SKM-1 treated with dmso at 0.1 percent for 144 hours (cell line): ENCODE results near the gene RNF123.

ENCODE experiments used
- DNase-seq: peaks from one replicate; lab custom pipeline; 2025; ENCODE audit not compliant: unreplicated experiment; lab: John Stamatoyannopoulos, UW

RNF123 gene

DNA sequence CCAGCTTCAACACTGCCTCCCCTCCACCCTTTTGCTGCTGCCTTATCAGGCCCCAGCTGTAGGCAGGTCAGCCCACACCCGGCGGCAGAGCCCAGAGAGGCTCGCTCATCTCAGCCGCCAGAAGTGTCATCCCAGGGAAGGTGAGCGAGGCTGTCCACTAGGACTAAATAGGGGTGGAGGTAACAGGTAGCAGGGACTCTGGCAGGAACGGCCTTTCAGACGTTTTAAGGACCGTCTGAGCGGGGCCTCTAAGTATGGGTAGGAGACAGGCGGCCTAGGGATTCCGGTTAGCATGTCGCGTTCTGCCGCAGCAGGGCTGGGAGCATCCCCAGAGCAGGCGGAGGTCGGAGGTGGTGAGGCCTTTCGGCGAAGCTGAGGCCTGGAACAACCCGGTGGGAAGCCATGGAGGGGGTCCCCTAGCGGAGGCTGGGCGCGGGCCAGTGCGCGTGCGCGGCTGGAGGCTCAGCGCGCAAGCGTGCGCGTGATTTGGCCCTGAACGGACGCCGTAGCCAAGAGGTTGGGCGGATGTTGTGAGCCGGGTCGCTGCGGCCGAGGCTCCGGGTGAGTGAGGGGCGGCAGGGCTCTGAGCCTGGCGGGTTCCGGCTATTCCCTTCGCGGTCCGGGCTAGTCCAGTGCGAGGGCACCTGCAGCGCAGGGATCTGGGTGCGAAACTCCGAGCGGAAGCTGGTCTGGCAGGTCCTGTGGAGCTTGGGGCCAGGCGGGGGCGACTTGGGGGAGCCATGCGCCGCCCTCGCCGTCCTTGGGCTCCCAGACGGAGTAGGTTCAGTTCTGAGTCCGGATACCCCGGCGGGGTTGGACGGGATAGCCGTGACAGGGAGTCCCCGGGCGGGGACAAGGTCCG is at the start of gene RNF123, which contains the start of gene MST1:
TSS of gene RNF123 (plus strand) at position 512 of the 862 bp plus-strand sequence. CDS start 1,609 bp downstream, outside the sequence.
TSS of gene MST1 (minus strand) at position 429 of the 862 bp plus-strand sequence. CDS start 783 bp downstream, outside the sequence.
- no peak for DNase-seq

DNA sequence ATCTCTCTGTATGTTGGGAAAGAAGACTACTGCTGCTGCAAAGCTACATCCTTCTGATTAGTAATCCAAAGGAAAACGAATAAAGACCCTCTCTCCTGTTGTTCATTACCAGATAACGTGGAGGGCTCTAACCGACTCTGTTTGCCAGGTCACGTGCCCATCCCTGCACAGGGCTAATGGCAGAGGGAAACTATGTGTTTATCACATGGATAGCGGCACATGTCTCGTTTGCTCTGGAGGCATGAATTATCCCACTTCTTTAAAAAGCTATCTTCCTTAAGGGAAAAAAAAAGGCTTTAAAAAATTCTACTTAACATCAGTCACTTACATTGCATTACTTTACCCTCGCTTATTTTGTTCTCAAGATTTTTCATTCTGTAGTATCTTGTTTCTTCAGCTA is 48.1 kb upstream of the RNF123 start:
- DNase-seq, result no peak

DNA sequence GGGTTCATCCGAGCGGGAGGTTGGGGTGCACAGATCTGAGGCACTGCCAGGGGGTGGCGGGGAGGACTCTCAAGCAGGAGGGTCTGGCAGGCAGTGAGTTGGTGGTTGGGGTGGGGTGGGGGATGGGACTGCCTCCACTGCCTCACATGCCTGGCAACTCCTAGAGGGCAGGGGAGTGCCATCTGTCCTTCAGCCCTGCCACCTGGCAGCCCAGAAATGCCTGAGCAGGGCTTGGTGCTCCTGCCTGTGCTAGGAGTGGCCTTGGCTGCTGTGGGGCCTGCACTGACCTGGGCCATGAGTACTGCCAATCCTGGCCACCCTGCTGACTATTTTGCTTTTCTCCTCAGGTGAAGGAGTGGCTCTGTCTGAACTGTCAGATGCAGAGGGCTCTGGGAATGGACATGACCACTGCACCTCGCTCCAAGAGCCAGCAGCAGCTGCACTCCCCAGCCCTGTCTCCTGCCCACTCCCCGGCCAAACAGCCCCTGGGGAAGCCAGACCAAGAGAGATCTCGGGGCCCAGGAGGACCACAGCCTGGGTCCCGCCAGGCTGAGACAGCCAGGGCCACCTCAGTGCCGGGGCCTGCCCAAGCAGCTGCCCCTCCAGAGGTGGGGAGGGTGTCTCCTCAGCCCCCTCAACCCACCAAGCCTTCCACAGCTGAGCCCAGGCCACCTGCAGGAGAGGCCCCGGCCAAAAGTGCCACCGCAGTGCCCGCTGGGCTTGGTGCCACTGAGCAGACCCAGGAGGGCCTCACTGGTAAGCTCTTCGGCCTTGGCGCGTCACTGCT is 47.2 kb upstream of the RNF123 start:
- DNase-seq, result no peak

DNA sequence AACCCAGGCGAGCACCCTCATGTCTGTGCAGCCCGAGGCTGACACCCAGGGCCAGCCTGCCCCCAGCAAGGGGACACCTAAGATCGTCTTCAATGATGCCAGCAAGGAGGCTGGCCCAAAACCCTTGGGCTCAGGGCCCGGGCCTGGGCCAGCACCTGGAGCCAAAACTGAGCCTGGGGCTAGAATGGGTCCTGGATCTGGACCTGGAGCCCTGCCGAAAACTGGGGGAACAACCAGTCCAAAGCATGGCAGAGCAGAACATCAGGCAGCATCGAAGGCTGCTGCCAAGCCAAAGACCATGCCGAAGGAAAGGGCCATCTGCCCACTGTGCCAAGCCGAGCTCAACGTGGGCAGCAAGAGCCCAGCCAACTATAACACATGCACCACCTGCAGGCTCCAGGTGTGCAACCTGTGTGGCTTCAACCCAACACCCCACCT is 46.6 kb upstream of the RNF123 start:
- DNase-seq, result no peak

DNA sequence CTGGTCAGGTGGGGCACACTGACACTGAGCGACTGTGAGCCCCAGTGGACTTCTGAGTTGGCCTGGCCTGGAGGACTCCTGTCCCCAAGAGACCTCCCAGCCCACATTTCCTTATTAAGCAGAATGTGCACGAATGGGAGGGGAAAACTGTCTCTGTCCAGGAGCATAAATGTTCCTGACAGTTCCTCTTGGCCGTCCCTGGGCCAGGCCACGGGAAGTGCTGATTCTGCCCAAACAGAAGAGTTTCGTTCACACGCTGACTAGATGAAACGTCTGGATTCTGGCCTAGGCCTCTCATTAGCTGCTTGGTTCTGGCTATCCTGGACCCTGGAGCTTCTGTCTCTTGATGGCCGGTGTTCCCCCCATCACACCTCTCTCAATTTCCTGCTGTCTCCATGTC is 44.7 kb upstream of the RNF123 start:
- DNase-seq, result no peak

DNA sequence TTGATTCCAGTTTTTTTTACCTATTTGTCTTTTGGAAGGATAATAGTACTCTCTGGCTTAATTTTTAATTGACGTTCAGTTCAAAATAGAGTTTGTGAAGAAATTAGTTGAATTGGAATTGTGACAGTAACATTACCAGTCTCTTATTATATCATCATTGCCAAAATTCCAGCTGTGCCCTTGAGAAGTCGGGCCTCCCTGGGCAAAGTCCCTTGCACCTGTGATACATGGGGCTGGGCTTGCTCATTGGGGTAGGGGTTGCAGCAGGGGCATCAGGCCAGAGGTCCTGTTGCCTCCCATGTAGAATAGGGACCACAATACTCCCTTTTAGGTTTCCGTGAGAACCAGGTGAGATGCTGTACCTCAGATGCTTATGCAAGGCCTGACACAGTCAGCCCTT is 43.1 kb upstream of the RNF123 start:
- no peak for DNase-seq

DNA sequence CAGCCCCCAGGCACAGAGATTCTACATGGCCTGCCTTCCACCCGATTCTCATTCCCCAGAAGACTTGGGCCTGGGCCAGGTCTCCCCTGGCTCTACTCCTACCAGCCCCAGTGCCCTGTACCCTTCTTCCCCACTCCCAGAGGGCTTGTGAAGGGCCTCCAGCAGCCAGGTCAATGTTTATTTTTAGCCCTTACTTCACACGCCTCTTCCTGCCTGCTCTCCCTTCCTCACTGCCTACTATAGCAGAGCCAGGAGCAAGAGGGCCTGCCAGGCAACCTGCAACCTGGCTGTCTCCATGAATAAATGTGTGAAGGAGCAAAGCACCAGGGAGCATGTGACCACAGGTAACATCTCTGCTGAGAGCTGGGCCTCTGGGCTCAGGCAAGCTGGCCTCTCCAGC is 41.6 kb upstream of the RNF123 start:
- DNase-seq, result peak; percentile 55

DNA sequence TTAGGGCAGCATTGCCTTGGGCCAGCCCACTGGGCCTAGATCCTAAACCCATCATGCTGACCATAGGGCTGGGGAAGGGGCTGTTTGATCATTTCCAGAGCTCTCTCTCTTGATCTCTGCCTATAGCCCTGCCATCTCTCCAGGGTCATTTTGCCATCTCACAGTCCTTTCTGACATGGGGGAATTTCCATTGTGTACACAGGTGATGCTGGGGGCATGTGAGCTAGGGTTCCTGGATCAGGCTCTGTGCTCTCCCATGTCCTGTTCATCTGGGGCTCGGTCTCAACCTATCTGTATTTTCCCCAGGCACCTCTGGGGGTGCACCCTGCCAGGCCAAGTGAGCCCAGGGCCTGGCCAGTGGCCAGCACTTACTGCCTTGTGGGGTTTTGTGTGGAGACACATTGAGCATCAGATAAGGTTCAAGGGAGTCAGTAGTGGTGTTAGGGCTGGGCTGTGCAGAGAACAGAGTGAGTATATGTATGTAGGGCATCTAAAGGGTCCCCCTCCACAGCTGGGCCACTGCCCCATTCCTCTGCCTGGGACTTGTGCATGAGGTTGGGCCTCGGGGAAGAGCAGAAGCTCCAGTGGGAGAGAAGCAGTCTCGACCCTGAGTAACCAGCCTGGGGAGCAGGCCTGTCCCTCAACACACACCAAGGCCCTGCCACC is 40.9 kb upstream of the RNF123 start:
- no peak for DNase-seq

DNA sequence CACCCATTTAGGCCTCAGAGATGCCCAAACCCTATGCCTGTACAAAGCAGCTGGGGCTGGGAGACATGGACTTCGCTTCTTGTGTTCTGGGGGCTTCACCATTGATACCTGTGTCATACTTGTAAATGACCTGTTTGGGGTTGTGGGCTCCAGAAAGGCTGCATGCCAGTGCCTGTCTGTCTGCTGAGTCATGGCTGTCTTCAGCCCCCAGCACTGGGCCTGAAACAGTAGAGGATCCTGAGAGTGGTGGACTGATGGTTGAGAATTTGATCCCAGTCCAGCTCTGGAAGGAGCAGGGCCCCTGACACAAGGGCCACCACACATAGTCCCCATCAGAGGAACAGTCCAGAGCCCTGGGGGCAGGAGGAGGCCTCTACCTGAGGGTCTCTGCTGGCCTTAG is 39.8 kb upstream of the RNF123 start:
- no peak for DNase-seq

DNA sequence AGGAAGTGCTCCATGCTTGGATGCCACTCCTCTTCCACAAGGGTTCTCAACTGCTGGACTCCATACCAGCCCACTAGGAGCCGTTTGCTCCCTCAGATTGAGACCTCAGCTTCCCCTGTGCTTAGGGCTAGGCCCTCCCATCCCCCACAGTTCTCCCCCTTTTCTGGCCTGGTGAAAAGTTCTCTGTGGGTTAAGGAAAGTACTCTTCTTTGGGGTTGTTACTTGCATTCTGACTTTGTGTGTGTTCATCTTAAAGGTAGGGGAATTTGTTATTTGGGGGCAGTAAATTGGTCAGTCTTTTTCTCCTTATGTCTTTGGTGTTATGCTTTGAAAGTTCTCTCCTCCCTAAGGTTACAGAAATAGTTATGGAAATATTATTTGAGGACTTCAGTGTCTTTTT is 39.2 kb upstream of the RNF123 start:
- no peak for DNase-seq

DNA sequence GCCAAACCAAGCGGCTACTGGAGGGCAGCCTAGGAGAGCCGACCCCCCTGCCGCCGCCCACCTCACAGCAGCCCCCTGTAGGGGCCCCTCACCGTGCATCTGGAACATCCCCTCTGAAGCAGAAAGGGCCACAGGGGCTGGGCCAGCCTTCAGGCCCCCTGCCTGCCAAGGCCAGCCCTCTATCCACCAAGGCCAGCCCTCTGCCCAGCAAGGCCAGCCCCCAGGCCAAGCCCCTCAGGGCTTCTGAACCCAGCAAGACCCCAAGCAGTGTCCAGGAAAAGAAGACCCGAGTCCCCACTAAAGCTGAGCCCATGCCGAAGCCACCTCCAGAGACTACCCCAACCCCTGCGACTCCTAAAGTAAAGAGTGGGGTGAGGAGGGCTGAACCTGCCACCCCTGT is 38.7 kb upstream of the RNF123 start:
- no peak for DNase-seq

DNA sequence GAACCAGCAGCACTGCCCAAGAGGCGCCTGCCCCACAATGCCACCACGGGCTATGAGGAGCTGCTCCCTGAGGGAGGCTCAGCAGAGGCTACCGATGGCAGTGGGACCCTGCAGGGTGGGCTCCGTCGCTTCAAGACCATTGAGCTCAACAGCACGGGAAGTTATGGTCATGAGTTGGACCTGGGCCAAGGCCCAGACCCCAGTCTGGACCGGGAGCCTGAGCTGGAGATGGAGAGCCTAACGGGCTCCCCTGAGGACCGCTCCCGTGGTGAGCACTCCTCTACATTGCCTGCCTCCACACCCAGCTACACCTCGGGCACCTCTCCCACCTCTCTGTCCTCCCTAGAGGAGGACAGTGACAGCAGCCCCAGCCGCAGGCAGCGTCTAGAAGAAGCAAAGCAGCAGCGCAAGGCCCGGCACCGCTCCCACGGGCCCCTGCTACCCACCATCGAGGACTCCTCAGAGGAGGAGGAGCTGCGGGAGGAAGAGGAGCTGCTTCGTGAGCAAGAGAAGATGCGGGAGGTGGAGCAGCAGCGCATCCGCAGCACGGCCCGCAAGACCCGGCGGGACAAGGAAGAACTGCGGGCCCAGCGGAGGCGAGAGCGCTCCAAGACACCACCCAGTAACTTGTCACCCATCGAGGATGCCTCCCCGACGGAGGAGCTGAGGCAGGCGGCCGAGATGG is 37.0 kb upstream of the RNF123 start:
- no peak for DNase-seq

DNA sequence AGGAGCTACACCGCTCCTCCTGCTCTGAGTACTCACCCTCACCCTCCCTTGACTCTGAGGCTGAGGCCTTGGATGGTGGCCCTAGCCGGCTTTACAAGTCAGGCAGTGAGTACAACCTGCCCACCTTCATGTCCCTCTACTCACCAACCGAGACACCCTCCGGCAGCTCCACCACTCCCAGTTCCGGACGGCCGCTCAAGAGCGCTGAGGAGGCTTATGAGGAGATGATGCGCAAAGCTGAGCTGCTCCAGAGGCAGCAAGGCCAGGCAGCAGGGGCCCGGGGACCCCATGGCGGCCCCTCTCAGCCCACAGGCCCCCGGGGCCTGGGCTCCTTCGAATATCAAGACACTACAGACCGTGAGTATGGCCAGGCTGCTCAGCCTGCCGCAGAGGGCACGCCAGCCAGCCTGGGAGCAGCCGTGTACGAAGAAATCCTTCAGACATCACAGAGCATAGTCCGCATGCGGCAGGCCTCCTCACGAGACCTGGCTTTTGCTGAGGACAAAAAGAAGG is 36.4 kb upstream of the RNF123 start:
- no peak for DNase-seq

DNA sequence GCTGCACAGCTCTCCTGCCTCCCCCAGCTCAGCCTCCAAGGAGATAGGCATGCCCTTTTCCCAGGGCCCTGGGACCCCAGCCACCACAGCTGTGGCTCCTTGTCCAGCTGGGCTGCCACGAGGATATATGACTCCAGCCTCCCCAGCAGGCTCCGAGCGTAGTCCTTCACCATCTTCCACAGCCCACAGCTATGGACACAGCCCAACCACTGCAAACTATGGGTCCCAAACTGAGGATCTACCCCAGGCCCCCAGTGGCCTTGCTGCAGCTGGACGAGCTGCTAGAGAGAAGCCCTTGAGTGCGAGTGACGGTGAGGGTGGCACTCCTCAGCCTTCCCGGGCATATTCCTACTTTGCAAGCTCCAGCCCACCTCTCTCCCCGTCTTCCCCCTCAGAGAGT is 35.7 kb upstream of the RNF123 start:
- DNase-seq, result no peak

DNA sequence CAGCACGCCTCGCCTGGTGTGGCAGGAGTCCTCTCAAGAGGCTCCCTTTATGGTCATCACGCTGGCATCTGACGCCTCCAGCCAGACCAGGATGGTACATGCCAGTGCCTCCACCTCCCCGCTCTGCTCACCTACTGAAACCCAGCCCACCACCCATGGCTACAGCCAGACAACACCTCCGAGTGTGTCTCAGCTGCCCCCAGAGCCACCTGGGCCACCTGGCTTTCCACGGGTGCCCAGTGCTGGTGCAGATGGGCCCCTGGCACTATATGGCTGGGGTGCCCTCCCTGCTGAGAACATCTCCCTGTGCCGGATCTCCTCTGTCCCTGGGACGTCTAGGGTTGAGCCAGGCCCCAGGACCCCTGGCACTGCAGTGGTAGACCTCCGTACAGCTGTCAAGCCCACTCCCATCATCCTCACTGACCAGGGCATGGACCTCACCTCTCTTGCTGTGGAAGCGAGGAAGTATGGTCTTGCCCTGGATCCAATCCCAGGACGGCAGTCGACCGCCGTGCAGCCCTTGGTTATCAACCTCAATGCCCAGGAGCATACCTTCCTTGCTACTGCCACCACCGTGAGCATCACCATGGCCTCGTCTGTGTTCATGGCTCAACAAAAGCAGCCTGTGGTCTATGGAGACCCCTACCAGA is 35.1 kb upstream of the RNF123 start:
- no peak for DNase-seq

DNA sequence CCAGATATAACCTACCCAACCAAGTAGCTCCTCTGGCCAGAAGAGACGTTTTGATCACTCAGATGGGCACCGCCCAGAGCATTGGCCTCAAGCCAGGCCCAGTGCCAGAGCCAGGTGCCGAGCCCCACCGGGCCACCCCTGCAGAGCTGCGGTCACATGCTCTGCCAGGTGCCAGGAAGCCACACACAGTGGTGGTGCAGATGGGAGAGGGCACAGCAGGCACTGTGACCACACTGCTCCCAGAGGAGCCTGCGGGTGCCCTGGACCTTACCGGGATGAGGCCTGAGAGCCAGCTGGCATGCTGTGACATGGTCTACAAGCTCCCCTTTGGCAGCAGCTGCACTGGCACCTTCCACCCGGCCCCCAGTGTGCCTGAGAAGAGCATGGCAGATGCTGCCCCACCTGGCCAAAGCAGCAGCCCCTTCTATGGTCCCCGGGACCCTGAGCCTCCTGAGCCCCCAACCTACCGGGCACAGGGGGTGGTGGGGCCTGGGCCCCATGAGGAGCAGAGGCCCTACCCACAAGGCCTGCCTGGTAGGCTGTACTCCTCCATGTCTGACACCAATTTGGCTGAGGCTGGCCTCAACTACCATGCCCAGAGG is 34.3 kb upstream of the RNF123 start:
- DNase-seq, result no peak

DNA sequence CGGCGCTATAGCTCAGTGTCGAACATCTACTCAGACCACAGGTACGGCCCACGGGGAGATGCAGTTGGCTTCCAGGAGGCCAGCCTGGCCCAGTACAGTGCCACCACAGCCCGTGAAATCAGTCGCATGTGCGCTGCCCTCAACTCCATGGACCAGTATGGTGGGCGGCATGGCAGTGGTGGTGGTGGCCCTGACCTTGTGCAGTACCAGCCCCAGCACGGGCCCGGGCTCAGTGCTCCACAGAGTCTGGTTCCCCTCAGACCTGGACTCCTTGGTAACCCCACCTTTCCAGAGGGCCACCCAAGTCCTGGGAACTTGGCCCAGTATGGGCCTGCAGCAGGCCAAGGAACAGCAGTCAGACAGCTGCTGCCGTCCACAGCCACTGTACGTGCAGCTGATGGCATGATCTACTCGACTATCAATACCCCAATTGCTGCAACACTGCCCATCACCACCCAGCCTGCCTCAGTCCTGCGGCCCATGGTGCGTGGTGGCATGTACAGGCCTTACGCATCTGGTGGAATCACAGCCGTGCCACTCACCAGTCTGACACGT is 33.5 kb upstream of the RNF123 start:
- no peak for DNase-seq

DNA sequence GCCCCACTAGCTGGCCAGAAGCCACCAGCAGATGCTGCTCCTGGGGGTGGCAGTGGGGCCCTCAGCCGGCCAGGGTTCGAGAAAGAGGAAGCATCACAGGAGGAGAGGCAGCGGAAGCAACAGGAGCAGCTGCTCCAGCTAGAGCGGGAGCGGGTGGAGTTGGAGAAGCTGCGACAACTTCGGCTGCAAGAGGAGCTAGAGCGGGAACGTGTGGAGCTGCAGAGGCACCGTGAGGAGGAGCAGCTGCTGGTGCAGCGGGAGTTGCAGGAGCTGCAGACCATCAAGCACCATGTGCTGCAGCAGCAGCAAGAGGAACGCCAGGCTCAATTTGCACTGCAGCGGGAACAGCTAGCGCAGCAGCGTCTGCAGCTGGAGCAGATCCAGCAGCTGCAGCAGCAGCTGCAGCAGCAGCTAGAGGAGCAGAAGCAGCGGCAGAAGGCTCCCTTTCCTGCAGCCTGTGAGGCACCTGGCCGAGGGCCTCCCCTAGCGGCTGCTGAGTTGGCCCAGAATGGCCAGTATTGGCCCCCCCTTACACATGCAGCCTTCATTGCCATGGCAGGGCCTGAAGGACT is 32.7 kb upstream of the RNF123 start:
- no peak for DNase-seq

DNA sequence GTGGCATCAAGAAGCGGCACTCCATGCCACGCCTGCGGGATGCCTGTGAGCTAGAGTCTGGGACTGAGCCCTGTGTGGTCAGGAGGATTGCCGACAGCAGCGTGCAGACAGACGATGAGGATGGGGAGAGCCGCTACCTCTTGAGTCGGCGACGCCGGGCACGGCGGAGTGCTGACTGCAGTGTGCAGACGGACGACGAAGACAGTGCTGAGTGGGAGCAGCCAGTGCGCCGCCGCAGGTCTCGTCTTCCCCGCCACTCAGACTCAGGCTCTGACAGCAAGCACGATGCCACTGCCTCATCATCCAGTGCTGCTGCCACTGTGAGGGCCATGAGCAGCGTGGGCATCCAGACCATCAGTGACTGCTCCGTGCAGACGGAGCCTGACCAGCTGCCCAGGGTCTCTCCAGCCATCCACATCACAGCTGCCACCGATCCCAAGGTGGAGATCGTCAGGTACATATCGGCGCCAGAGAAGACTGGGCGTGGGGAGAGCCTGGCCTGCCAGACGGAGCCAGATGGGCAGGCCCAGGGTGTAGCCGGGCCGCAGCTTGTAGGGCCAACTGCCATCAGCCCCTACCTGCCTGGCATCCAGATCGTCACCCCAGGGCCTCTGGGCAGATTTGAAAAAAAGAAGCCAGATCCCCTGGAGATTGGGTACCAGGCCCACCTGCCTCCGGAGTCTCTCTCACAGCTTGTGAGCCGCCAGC is 32.0 kb upstream of the RNF123 start:
- DNase-seq, result no peak
